GM06990 (cell line): ENCODE results near the gene STARD5.

Source experiments
- DNase-seq: peaks from one replicate; pipeline ENCODE4 v3.0.0-alpha.2; 2011; ENCODE audit not compliant: insufficient read length; ENCODE audit errors: extremely low read depth
- H3K27me3 ChIP-seq: replicated peaks from 2 replicates; pipeline ENCODE4 v1.6.0; 2011; ENCODE audit warnings: low read length; ENCODE audit not compliant: control insufficient read depth, insufficient read depth
- H3K36me3 ChIP-seq: 2 replicates; pipeline ENCODE4 v1.5.1; 2011; ENCODE audit warnings: low read length; ENCODE audit not compliant: control insufficient read depth, insufficient read depth
- H3K4me3 ChIP-seq: replicated peaks from 2 replicates; pipeline ENCODE4 v1.5.1; 2011; ENCODE audit warnings: low read depth, mild to moderate bottlenecking, control low read depth, low read length
- CTCF ChIP-seq: IDR thresholded peaks from 2 replicates; pipeline ENCODE4 v1.5.1; 2011; ENCODE audit warnings: low read length, control low read depth, mild to moderate bottlenecking, inconsistent platforms; ENCODE audit not compliant: insufficient read depth, poor library complexity, severe bottlenecking

The STARD5 gene

GRCh38 chr15:81362790-81363189 is 38.8 kb upstream of the STARD5 start:
- no peak for TF ChIP-seq CTCF
- DNase-seq, result no peak
- no peaks in the 10 kb centered on the region for H3K36me3 ChIP-seq
- no peak overlapping the region for H3K4me3 ChIP-seq
- no peaks in the 10 kb centered on the region for H3K27me3 ChIP-seq

GRCh38 chr15:81361891-81362290 is 38.0 kb upstream of the STARD5 start:
- TF ChIP-seq CTCF, result no peak
- no peaks in the 10 kb centered on the region for H3K36me3 ChIP-seq
- no peaks in the 10 kb centered on the region for H3K27me3 ChIP-seq
- H3K4me3 ChIP-seq, result no peak overlapping the region
- DNase-seq, result no peak

GRCh38 chr15:81360491-81360890 is 36.5 kb upstream of the STARD5 start:
- H3K27me3 ChIP-seq, result no peaks in the 10 kb centered on the region
- no peaks in the 10 kb centered on the region for H3K36me3 ChIP-seq
- H3K4me3 ChIP-seq, result no peak overlapping the region
- no peak for TF ChIP-seq CTCF
- no peak for DNase-seq

GRCh38 chr15:81358248-81358647 is 34.3 kb upstream of the STARD5 start:
- Histone ChIP-seq H3K27me3 (no peaks in the 10 kb centered on the region), H3K36me3 (no peaks in the 10 kb centered on the region), H3K4me3 (no peak overlapping the region)
- no peak for TF ChIP-seq CTCF
- DNase-seq, result no peak

- peak; percentile 17 for TF ChIP-seq CTCF
- no peak overlapping the region for H3K4me3 ChIP-seq
- H3K36me3 ChIP-seq, result no peaks in the 10 kb centered on the region
- DNase-seq, result no peak
- H3K27me3 ChIP-seq, result no peaks in the 10 kb centered on the region
Observed at GRCh38 chr15:81357180-81357686, 33.3 kb upstream of the STARD5 start.

- Histone ChIP-seq H3K36me3 (no peaks in the 10 kb centered on the region), H3K27me3 (no peaks in the 10 kb centered on the region), H3K4me3 (no peak overlapping the region)
- DNase-seq, result no peak
- TF ChIP-seq CTCF, result no peak
Observed at GRCh38 chr15:81356252-81356651, 32.3 kb upstream of the STARD5 start.
